Suppressor macrophage treated with lipopolysaccharide for 1 hour (primary cell): ENCODE results near the gene RILP.
"Not testable (repeated sequence)": the region's sequence is repeated elsewhere in the genome, so short reads cannot be mapped to it uniquely, and the experiment has no call there.

ENCODE experiments used
- DNase-seq, 3 donors: peaks; one replicate each; pipeline ENCODE4 v3.0.0-alpha.2; 2020 to 2022

The RILP gene

GRCh38 chr17:1649844-1650501 lies at the start of gene RILP:
RILP (minus strand) TSS chr17:1649866; CDS start chr17:1649804, 62 bp downstream.
- DNase-seq: peak; percentile 63 to 85 (median 70)

DNA sequence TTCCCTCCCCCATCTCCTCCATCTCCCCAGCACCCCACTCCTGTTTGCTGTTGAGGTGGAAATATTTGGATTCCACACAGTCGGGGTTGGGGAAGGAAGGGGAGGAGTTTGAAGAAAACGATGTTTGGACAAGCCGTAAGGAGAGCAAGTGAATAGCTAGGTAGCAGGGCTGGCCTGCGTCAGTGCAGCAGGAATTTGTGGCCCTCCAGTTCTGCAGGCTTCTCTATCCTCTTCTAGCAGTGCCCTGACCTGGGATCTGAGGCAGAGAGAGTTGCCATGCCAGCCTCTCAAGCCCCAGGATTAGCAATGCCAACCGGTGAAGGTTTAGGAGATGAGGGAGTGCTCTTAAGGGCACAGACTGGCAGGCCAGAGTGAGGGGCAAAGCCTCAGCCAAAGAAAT lies 48.0 kb upstream of the RILP start:
- no peak for DNase-seq

- no peak for DNase-seq
Observed at GRCh38 chr17:1695365-1695764, 45.7 kb upstream of the RILP start.

GRCh38 chr17:1693339-1693738 lies 43.7 kb upstream of the RILP start:
- DNase-seq: no peak

GRCh38 chr17:1690544-1691221 lies 41.0 kb upstream of the RILP start:
- DNase-seq: no peak

DNA sequence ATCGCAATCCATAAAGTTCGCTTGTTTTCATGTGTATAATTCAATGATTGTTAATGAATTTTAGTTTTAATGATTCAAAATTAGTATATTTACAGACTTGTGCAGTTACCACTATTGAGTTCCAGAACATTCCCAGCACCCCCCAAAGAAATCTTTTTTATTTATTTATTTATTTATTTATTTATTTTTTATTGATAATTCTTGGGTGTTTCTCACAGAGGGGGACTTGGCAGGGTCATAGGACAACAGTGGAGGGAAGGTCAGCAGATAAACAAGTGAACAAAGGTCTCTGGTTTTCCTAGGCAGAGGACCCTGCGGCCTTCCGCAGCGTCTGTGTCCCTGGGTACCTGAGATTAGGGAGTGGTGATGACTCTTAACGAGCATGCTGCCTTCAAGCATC lies 38.7 kb upstream of the RILP start:
- not testable (repeated sequence) for DNase-seq

GRCh38 chr17:1686086-1686485 lies 36.4 kb upstream of the RILP start:
- no peak for DNase-seq

DNA sequence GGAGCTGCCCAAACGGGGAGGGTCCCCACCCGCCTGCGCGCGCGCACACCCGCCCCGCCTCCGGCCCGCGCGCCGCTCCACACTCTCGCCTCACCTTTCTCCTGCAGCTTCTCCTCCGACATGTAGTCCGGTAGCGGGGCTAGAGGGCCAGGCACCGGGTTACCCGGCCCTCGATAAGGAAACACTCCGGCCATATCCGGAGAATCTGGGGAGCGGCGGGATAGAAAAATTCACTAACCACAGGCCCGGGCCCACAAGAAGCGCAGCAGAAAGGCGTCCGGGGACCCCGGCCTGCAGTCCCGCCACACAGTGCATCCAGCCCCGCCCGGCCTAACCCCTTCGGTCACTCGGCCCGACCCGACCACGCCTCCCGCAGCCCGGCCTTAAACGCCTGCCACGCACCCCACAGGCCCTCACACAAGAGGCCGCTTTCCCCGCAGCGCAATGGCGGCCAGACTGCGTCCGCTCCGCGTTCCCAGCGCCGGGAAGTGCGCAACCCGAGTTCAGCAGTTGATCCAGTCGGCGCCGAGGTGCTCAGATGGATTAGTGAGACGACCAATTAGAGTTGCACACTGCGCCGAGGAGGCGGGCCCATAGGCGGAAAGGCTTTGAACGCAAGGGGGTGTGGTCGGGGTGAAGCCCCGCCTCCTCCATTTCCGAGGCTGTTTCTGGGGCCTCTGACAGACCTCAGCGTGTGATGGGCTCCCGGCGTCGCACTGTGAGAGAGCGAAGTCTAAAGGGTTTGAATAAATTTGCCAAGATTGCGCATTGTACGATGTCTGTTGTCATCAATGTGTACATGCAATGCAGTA lies 34.9 kb upstream of the RILP start, which contains the start of gene PRPF8:
PRPF8 (minus strand) TSS at position 490 of the 812 bp plus-strand sequence; CDS start at position 194, 296 bp downstream.
- peak; percentile 99 for DNase-seq

DNA sequence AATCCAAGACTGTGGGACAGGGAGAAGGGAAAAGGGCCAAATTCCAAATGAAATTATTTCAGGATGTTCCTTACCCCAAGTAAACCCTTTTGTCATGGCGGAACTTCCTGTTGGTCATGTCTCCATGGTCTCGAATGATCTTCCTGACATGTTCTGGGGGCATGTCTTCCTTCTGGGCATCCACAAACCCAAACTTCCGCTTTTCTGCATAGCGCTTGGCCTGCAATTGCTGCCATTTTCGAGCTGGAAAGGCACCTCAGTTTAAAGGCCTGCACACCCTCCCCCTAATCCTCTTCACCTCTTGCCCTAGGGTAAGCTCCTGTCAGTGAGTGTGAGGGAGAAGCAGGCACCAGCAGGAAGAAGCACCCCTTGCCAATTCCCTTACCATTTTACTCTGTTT lies 33.8 kb upstream of the RILP start:
- DNase-seq: peak; percentile 41 to 62 (median 49)

DNA sequence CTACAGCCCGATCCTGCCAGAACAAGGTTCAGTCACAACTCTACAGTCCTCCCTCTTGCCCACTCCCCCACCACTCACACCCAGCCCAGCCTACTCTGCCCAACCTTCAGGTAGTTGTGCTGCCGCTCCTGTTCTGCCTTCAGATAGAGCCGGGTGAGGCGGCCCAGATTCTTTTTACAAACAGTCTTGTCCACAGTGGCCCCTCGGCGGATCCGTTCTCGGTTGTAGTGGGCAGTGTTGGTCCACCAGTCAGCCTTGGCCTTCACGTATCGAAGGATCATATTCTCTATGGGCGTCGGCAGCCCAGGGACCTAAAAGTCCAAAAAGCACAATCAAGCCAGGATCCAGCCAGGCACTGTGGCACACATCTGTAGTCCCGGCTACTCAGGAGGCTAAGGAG lies 26.7 kb upstream of the RILP start:
- no peak for DNase-seq

DNA sequence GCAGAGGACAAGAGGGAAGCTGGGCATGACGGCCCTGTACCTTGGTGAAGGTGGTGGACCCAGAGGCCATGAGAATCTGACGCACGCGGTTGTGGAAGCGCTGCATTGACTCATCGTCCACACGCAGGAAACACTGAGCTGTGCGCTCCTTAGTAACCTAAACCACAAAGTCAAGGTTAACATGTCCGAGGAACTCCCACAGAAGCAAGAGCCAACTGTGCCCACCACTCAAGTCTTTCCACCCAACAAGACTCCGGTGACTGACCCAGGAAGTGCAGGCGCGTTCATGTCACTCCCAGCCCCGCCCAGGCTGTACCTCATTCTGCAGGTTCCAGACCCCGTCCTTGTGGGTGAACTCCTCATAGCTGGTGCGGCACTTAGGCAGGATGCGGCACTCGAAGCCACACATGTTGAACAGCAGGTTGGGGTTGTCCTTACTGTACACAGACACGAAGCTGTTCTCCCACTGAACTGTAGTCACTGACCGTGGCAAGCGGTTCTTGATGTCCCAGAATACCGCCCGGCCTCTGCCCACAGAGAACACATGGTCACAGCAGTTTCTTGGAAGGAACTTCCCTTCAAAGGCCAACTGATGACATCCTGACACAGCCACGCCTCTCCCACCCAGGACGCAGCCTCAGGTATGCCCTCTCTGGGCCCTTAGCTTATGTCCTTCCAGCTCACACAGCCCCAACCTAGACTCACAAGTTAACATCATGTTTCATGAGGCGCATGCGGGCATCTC lies 23.5 kb upstream of the RILP start:
- DNase-seq: peak in 1 of 3 donors; percentile 13

DNA sequence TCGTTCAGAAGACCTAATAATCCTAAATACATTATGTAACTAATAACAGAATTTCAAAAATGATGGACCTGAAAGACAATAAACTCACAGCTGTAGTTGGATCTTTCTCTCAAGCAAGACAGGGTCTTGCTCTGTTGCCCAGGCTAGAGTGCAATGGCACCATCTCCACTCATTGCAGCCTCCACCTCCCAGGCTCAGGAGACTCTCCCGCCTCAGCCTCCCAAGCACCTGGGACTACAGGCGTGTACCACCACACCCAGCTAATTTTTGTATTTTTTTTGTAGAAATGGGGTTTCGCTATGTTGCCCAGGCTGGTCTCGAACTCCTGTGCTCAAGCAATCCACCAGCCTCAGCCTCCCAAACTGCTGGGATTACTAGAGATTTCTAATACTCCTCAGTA lies 14.3 kb upstream of the RILP start:
- not testable (repeated sequence) for DNase-seq

- DNase-seq: no peak
Observed at GRCh38 chr17:1661045-1661444, 11.4 kb upstream of the RILP start.

- DNase-seq: no peak
Observed at GRCh38 chr17:1658100-1658499, 8.4 kb upstream of the RILP start.

GRCh38 chr17:1653735-1654134 lies 4.1 kb upstream of the RILP start:
- DNase-seq: no peak

DNA sequence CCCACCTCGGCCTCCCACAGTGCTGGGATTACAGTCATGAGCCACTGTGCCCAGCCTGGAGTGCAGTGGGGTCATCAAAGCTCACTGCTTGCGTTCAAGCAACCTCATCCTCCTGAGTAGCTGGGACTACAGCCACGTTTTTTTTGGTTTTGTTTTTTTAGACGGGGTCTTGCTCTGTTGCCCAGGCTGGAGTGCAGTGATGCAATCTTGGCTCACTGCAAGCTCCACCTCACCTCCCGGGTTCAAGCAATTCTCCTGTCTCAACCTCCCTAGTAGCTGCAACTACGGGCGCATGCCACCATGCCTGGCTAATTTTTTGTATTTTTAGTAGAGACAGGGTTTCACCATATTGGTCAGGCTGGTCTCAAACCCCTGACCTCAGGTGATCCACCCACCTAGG lies 3.1 kb upstream of the RILP start:
- DNase-seq: not testable (repeated sequence)

DNA sequence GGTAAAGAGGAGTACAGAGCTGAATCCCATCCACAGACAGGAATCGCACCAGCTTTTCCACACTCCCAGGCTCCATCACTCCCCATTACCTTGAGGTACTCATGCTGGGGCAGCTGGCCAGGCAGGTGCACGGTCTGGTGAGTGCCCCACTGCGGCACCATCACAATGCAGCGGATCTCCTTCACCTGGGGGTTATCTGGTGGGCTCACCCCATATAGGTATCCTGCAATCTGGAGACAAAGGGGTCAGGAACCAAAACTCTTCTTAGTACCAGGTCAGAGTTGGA lies 1.8 kb upstream of the RILP start:
- no peak for DNase-seq

GRCh38 chr17:1650731-1651558 lies 1.3 kb upstream of the RILP start:
- DNase-seq: no peak

- peak; percentile 98 to 99 (median 99) for DNase-seq
Observed at GRCh38 chr17:1648963-1649843, 463 bp downstream of the RILP start.

- DNase-seq: peak in 2 of 3 donors; percentile 49 to 67
Observed at GRCh38 chr17:1648173-1648962, 1.3 kb downstream of the RILP start.
